Activated CD4-positive, alpha-beta T cell treated with anti-CD3 and anti-CD28 coated beads for 36 hours (primary cell): ENCODE measurements around the gene FAM110D. TPM values are rescaled to one million over a fixed set of nuclear protein-coding genes. Genes with fewer than 3 reads are reported as not detected.

ENCODE experiments used
- ATAC-seq: fragments of 200-7000 bp; cut with Tn5 transposase; one replicate; pipeline ENCODE4 v1.10.0; 2021; ENCODE audit warnings: mild to moderate bottlenecking, moderate library complexity
- CTCF ChIA-PET: fragments of 350-600 bp; sonication (Branson Sonifier 250); formaldehyde crosslinking; loops from one replicate; lab custom pipeline; 2021; ENCODE audit warnings: antibody characterized with exemption; lab: Charles Lee
- POLR2A ChIA-PET: fragments of 350-600 bp; sonication (Branson Sonifier 250); formaldehyde crosslinking; loops from one replicate; lab custom pipeline; 2021; ENCODE audit warnings: antibody characterized with exemption, inconsistent platforms; lab: Charles Lee
- DNase-seq: peaks from one replicate; pipeline ENCODE4 v3.0.0-alpha.2; 2020
- H3K27ac Mint-ChIP-seq: one replicate; pipeline ENCODE4 v1.8.0; 2021; ENCODE audit warnings: mixed read lengths
- H3K27me3 Mint-ChIP-seq: one replicate; pipeline ENCODE4 v1.8.0; 2021; ENCODE audit warnings: mixed read lengths
- H3K36me3 Mint-ChIP-seq: one replicate; pipeline ENCODE4 v1.8.0; 2021; ENCODE audit warnings: low read depth, mixed read lengths
- H3K4me1 Mint-ChIP-seq: one replicate; pipeline ENCODE4 v1.8.0; 2021; ENCODE audit warnings: mixed read lengths
- H3K4me3 Mint-ChIP-seq: one replicate; pipeline ENCODE4 v1.8.0; 2021; ENCODE audit warnings: mild to moderate bottlenecking, moderate library complexity, mixed read lengths
- H3K9me3 Mint-ChIP-seq: one replicate; pipeline ENCODE4 v1.8.0; 2021; ENCODE audit warnings: low read depth, mixed read lengths
- intact Hi-C, 2 experiments: fragments of 100-400 bp; cut with DNase I in 1 of 2; cut with micrococcal nuclease in 1 of 2; formaldehyde crosslinking; loops; one replicate each; pipeline versions ENCODE4 v1.14.2 to v1.15.1; 2022 to 2024; cut with DNase I, micrococcal nuclease
- total RNA-seq, 2 experiments: library from RNA; stranded (reverse); gene quantifications; one replicate each; pipeline ENCODE4 v1.2.3, GENCODE V29; 2021

FAM110D gene
- total RNA-seq, 2 experiments from 2014 or later = not detected

DNA sequence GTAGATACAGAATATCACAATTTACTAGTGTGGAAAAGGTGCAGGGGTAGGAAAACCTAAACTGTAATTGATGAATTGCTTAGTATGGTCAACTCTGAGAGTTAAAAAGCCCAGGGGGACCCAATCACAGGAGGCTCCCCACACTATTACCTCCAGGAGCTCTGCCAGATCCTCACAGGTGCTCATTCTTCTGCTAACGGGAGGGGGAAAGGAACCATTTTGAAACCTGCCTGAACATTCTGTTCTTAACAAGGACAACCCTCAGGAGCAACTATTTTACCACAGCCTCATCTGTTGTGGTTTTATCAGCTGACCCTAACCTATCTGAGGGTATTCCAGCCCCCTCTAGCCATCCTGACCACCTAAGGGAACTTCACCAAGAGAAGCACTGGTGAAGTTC lies 28.2 kb upstream of the FAM110D start:
- intact Hi-C loops = no loop called here
- ChIA-PET CTCF (interaction anchor here (11.1 kb wide), 1 partner anchor 13 kb away, joined by 134 read pairs; no protein-coding TSS in a partner anchor), POLR2A (no interaction called here)
- Mint-ChIP-seq H3K27ac (no peak overlapping the region), H3K36me3 (no peaks in the 10 kb centered on the region), H3K9me3 (no peaks in the 10 kb centered on the region), H3K4me3 (no peak overlapping the region), H3K4me1 (peaks cover 30% of the 10 kb centered on the region), H3K27me3 (no peaks in the 10 kb centered on the region)
- DNase-seq (no peak), ATAC-seq (no peak)

DNA sequence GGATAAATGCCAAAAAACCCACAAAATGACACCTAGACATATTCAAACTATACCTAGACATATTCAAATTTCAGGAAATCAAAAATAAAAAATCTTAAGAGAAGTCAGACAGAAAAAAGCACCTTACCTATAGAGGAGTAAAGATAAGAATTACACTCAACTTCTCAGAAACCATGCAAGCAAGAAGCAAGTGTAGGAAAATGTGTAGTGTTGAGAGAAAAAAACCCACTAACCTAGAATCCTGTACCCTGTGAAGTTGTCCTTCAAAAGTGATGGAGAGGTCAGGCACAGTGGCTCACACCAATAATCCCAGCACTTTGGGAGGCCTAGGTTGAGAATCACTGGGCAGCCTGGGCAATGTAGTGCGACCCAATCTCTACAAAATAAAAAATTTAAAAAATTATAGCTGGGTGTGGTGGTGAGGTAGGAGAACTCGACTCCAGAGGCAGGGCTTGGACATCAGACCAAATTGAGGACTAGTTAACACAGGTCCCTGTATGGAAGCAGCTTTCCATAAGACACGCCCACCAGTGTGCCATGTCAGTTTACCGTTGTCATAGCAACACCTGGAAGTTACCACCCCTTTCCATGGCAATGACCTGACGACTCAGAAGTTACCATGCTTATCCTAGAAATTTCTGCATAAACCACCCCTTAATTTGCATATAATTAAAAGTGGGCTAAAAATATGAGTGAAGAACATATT lies 26.6 kb upstream of the FAM110D start:
- Mint-ChIP-seq H3K9me3 (no peaks in the 10 kb centered on the region), H3K27ac (no peak overlapping the region), H3K4me1 (peaks cover 15% of the 10 kb centered on the region), H3K36me3 (no peaks in the 10 kb centered on the region), H3K27me3 (no peaks in the 10 kb centered on the region), H3K4me3 (no peak overlapping the region)
- POLR2A ChIA-PET = no interaction called here
- DNase-seq (no peak), ATAC-seq (peak; percentile 44)
- intact Hi-C loops = no loop called here
- CTCF ChIA-PET = interaction anchor here (1.2 to 2.2 kb wide), 2 partner anchors 10 to 13 kb away, joined by 3 to 9 read pairs; no protein-coding TSS in a partner anchor

DNA sequence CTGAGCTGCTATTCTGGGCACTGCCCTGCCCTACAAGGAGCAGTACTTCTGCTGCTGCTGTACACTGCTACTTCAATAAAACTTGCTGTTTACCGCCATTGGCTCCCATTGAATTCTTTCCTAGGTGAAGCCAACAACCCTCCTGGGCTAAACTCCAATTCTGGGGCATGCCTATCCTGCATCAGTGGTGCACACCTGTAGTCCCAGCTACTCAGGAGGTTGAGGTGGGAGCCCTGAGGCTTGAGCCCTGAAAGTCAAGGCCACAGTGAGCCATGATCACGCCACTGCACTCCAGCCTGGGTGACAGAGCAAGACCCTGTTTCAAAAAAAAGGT lies 26.1 kb upstream of the FAM110D start:
- H3K4me3 Mint-ChIP-seq = no peak overlapping the region
- intact Hi-C loops = no loop called here
- H3K36me3 Mint-ChIP-seq = no peaks in the 10 kb centered on the region
- DNase-seq (no peak), ATAC-seq (no peak)
- no peaks in the 10 kb centered on the region for H3K9me3 Mint-ChIP-seq
- POLR2A ChIA-PET = no interaction called here
- H3K27ac Mint-ChIP-seq = no peak overlapping the region
- H3K27me3 Mint-ChIP-seq = no peaks in the 10 kb centered on the region
- peaks cover 10% of the 10 kb centered on the region for H3K4me1 Mint-ChIP-seq
- CTCF ChIA-PET = interaction anchor here (1.2 to 2.2 kb wide), 2 partner anchors 10 to 12 kb away, joined by 3 to 9 read pairs; no protein-coding TSS in a partner anchor

DNA sequence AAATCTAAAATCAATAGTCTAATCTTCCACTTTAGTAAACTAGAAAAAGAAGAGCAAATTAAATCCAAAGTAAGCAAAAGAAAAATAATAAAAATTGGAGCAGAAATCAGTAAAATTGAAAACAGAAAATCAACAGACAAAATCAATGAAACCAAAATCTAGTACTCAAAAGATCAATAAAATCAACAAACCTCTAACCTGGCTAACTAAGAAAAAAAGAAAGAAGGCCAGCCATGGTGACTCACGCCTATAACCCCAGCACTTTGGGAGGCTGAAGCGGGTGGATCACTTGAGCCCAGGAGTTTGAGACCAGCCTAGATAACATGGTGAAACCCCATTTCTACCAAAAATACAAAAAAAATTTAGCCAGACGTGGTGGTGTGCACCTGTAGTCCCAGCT lies 24.4 kb upstream of the FAM110D start:
- Mint-ChIP-seq H3K27me3 (no peaks in the 10 kb centered on the region), H3K9me3 (no peaks in the 10 kb centered on the region), H3K27ac (no peak overlapping the region), H3K36me3 (no peaks in the 10 kb centered on the region), H3K4me3 (no peak overlapping the region), H3K4me1 (peaks cover 9% of the 10 kb centered on the region)
- POLR2A ChIA-PET = no interaction called here
- ATAC-seq (no peak), DNase-seq (no peak)
- CTCF ChIA-PET = no interaction called here
- intact Hi-C loops = no loop called here

DNA sequence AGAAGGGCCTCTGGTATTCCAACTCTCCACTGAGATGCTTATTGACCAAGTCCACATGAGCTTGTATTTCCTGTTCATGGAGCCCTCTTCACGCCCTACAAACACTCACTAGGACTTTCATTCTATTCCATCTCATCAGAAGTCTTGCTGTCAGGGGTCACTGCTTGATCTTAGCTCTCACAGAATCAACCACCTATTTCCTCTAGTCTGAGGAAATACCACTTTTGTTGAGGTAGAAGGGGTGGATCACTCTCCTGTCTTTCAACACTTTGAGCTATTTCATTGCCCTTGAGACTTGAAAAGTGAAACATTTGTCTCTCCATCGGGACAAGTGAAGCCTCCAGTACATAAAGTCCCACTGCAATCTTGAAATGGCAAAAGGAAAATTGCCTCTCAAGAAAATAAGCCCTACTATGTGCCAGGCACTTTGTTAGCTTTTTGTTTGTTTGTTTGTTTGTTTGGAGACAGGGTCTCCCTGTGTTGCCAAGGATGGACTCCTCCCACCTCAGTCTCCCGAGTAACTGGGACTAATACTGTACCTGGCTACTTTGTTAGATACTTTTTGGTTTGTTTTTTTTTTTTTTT lies 19.8 kb upstream of the FAM110D start:
- no peak overlapping the region for H3K27ac Mint-ChIP-seq
- H3K9me3 Mint-ChIP-seq = no peaks in the 10 kb centered on the region
- no peak for DNase-seq

DNA sequence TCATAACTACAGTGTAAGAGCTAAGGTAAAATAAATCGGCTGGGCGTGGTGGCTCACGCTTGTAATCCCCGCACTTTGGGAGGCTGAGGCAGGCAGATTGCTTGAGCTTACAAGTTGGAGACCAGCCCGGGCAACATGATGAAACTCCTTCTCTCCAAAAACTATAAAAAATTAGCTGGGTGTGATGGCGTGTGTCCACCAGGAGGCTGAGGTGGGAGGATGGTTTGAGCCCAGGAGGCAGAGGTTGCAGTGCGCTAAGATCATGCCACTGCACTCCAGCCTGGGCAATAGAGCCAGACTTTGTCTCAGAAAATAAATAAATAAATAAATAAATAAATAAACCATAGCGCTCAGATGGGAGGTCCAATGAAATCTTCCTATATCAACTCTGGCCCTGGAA lies 16.7 kb upstream of the FAM110D start:
- intact Hi-C loops = no loop called here
- H3K27me3 Mint-ChIP-seq = peaks cover 2% of the 10 kb centered on the region
- H3K36me3 Mint-ChIP-seq = no peaks in the 10 kb centered on the region
- CTCF ChIA-PET = interaction anchor here (1.0 to 8.3 kb wide), 10 partner anchors 9 to 252 kb away, joined by 3 to 187 read pairs (median 3); partner anchors contain the start of gene PDIK1L
- no peak for ATAC-seq
- no peak for DNase-seq
- POLR2A ChIA-PET = interaction anchor here (0.6 to 1.3 kb wide), 3 partner anchors 16 to 169 kb away, joined by 3 read pairs; no protein-coding TSS in a partner anchor
- peaks cover 15% of the 10 kb centered on the region for H3K4me1 Mint-ChIP-seq
- no peaks in the 10 kb centered on the region for H3K9me3 Mint-ChIP-seq
- H3K27ac Mint-ChIP-seq = no peak overlapping the region
- H3K4me3 Mint-ChIP-seq = no peak overlapping the region

More for the DNA sequence above, 19.8 kb upstream of the FAM110D start:
- CTCF ChIA-PET = interaction anchor here (0.8 to 2.9 kb wide), 13 partner anchors 9 to 96 kb away, joined by 3 to 9 read pairs (median 3); no protein-coding TSS in a partner anchor
- Mint-ChIP-seq H3K4me1 (peaks cover 9% of the 10 kb centered on the region), H3K27me3 (no peaks in the 10 kb centered on the region), H3K36me3 (no peaks in the 10 kb centered on the region), H3K4me3 (no peak overlapping the region)
- no peak for ATAC-seq
- POLR2A ChIA-PET = interaction anchor here (0.5 to 0.6 kb wide), 2 partner anchors 13 to 26 kb away, joined by 3 read pairs; no protein-coding TSS in a partner anchor
- intact Hi-C loops = no loop called here

DNA sequence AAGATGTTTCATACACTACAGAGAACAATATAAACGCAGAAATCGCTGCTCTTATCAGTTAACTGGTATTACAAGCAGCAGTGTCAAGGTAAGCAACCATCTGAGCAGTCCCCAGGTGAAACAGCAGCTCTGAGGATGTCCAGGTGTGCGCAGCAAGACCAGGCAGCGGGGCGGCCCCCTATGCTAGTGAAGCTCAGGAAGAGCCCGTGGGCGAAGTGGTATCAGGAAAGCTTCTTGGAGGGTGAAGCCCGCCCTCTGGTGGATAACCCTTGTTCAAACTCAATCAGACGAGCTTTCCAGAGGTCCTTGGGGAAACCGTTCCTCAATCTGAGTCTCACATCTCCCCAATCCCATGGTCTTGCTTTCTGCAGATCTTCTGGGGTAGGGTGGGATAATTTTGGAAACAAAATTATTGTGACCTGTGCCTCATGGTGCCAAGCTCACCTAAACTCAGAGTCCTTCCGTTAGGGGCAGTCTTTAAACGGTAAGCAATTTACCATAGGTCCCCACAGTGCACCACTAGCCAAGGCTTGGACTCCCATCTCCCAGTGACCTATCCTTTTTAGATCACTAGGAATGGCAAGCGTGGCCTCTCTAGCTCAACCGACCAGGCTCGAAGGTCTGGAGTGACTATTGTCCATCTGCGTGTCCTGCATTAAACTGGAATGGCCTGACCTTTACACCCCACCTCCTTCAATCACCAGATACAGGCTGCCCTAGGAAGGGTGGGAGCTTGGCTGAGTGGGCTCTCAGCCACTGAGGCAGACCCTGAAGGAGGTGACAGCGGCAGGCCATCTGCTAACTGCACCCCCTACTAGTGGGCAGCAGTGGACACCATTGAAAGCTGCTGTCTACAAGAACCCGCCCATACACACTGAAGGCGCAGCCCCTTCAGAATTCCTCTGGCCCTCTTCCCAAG lies 13.6 kb upstream of the FAM110D start:
- CTCF ChIA-PET = interaction anchor here (0.5 to 8.3 kb wide), 37 partner anchors 8 to 1060 kb away, joined by 3 to 187 read pairs (median 6); partner anchors contain the start of genes CEP85, DHDDS, FAM110D and PDIK1L
- H3K27ac Mint-ChIP-seq = no peak overlapping the region
- H3K4me3 Mint-ChIP-seq = no peak overlapping the region
- POLR2A ChIA-PET = interaction anchor here (0.8 to 1.2 kb wide), 4 partner anchors 11 to 42 kb away, joined by 3 read pairs; partner anchors contain the start of genes PDIK1L and ZNF593
- peaks cover 2% of the 10 kb centered on the region for H3K27me3 Mint-ChIP-seq
- ATAC-seq = peak; percentile 89
- H3K4me1 Mint-ChIP-seq = peaks cover 6% of the 10 kb centered on the region
- DNase-seq = peak; percentile 89
- H3K9me3 Mint-ChIP-seq = no peaks in the 10 kb centered on the region
- H3K36me3 Mint-ChIP-seq = no peaks in the 10 kb centered on the region
- intact Hi-C loops = loop anchor here (1.0 to 5.0 kb wide), 4 partner anchors 19 to 109 kb away; no protein-coding TSS in a partner anchor

DNA sequence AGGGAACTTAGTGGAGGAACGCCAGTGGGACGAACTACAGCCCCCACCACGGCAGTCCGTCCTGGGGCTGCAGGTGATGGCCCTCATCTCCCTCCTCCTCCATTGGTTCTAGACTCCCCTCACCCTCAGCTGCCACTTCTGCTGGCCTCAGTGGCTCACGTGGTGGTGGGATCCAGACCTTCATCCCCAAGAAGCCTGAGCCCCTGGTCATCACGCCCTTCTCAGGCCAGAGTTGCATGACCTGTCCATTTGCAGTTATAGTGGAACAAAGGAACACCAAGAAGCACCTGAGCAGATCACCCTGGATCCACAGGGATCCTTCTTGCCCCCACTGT lies 13.0 kb upstream of the FAM110D start:
- no peaks in the 10 kb centered on the region for H3K9me3 Mint-ChIP-seq
- intact Hi-C loops = loop anchor here (1.0 to 5.0 kb wide), 4 partner anchors 20 to 110 kb away; no protein-coding TSS in a partner anchor
- ChIA-PET POLR2A (no interaction called here), CTCF (interaction anchor here (0.7 to 8.3 kb wide), 13 partner anchors 11 to 1060 kb away, joined by 3 to 187 read pairs (median 9); partner anchors contain the start of genes FAM110D and ZNF593)
- H3K36me3 Mint-ChIP-seq = no peaks in the 10 kb centered on the region
- H3K27ac Mint-ChIP-seq = no peak overlapping the region
- peaks cover 6% of the 10 kb centered on the region for H3K4me1 Mint-ChIP-seq
- no peak overlapping the region for H3K4me3 Mint-ChIP-seq
- peaks cover 2% of the 10 kb centered on the region for H3K27me3 Mint-ChIP-seq
- DNase-seq (no peak), ATAC-seq (no peak)

DNA sequence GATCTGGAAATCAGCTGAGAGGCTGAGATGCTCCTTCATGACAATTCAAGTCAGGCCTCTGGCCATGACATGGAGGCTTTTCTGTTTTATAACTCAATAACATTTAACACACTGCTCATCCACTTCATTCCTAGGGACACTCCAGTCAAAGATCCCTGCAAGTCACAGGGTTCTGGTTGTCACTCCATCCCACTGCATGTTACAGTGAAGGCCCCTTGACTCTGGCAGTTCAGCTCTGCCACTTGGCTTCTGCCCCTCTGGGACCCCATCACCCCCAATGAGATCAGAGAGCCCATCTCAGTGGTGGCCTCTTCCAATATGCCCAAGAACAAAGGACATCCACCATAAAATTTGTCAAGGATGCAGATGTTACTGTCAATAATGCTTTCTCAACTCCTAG lies 10.0 kb upstream of the FAM110D start:
- Mint-ChIP-seq H3K4me1 (peaks cover 6% of the 10 kb centered on the region), H3K27ac (no peak overlapping the region), H3K27me3 (peaks cover 4% of the 10 kb centered on the region), H3K9me3 (no peaks in the 10 kb centered on the region), H3K36me3 (no peaks in the 10 kb centered on the region), H3K4me3 (no peak overlapping the region)
- POLR2A ChIA-PET = no interaction called here
- no peak for ATAC-seq
- intact Hi-C loops = loop anchor here in 1 of 2 experiments (5.0 kb wide), 1 partner anchor 112 kb away; no protein-coding TSS in a partner anchor
- no peak for DNase-seq
- CTCF ChIA-PET = interaction anchor here (0.8 to 1.1 kb wide), 3 partner anchors 10 to 24 kb away, joined by 3 read pairs; partner anchors contain the start of gene ZNF593

DNA sequence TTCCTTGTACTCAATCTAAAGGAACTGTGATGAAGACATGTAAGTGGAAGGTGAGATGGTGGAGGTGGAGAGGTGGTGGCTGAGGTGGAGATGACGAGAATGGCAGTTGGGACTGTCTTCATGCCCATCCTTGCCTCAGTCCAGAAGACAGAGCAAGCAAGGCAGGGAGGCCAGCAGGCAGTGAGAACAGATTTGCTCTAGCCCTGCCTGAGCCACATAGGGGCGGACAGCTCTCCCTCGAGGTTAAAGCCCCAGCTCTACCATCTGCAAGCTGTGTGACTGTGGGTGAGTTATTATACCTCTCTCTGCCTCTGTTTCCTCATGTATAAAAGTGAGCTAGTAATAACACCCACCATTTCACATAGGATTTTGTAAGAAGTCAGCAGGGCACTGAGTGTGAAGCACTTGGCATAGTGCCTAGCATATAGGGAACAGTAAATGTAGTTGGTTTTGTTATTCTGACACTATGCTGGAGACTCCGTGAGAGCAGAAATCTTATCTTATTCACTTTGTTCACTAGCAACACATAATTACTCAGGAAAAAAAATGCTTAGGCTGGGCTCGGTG lies 4.8 kb upstream of the FAM110D start:
- ChIA-PET POLR2A (no interaction called here), CTCF (interaction anchor here (1.0 to 1.9 kb wide), 2 partner anchors 9 to 29 kb away, joined by 4 to 6 read pairs; no protein-coding TSS in a partner anchor)

More for the DNA sequence above, 4.8 kb upstream of the FAM110D start:
- H3K9me3 Mint-ChIP-seq = no peaks in the 10 kb centered on the region
- H3K36me3 Mint-ChIP-seq = no peaks in the 10 kb centered on the region
- ATAC-seq (no peak), DNase-seq (no peak)
- H3K4me1 Mint-ChIP-seq = no peaks in the 10 kb centered on the region
- no peak overlapping the region for H3K27ac Mint-ChIP-seq
- no peak overlapping the region for H3K4me3 Mint-ChIP-seq
- intact Hi-C loops = no loop called here
- H3K27me3 Mint-ChIP-seq = peaks cover 12% of the 10 kb centered on the region
